ENCODE measurements around the gene SORCS1. TPM values are rescaled to one million over a fixed set of nuclear protein-coding genes. Genes with fewer than 3 reads are reported as not detected.

The SORCS1 gene
- total RNA-seq, 1 experiment from 2014 or later, result not detected

GRCh38 chr10:106608066-106608465, 556.4 kb downstream of the SORCS1 start:
- no peak overlapping the region for H2AFZ ChIP-seq (ENCODE audit: low read depth, low read length, poor library complexity, severe bottlenecking)
- no peaks in the 10 kb centered on the region for H3K36me3 ChIP-seq (ENCODE audit: control insufficient read depth in 1 of 2, insufficient read depth in 2 of 2, low read length in 2 of 2)
- DNase-seq (ENCODE audit: low read depth, low spot score) (no peak), ATAC-seq (no peak)
- TF ChIP-seq MAX (IDR thresholded peaks at IDR 0.05) (no peak), EGR1 (IDR thresholded peaks at IDR 0.05; ENCODE audit: low read depth) (no peak), JUND (IDR thresholded peaks at IDR 0.05) (no peak), RAD21 (IDR thresholded peaks at IDR 0.05; ENCODE audit: low read depth) (no peak)
- no peaks in the 10 kb centered on the region for H3K9me2 ChIP-seq (ENCODE audit: insufficient read depth)
- no peak overlapping the region for H3K9ac ChIP-seq (ENCODE audit: low read length)
- RAD21 ChIA-PET (ENCODE audit: low non-redundant PET in 1 of 2, low total read pairs in 2 of 2, uncharacterized antibody in 2 of 2, unreplicated experiment in 2 of 2), result no interaction called here
- H3K4me3 ChIP-seq (replicated peaks in 1 of 2; ENCODE audit: low read depth in 1 of 2, low read length in 2 of 2), result no peak overlapping the region
- intact Hi-C loops (cut with micrococcal nuclease), result no loop called here
- H3K4me1 ChIP-seq (ENCODE audit: control insufficient read depth in 1 of 2, insufficient read depth in 2 of 2, low read length in 2 of 2), result no peaks in the 10 kb centered on the region
- no TSS peak for BruUV-seq (replicated peaks)
- CTCF ChIA-PET, result no interaction called here
- POLR2A ChIA-PET, result no interaction called here
- H4K20me1 ChIP-seq (ENCODE audit: insufficient read depth), result no peaks in the 10 kb centered on the region
- no peak overlapping the region for H3K4me2 ChIP-seq (ENCODE audit: low read length)
- no peaks in the 10 kb centered on the region for H3K79me2 ChIP-seq (ENCODE audit: insufficient read depth, low read length)
- H3K9me3 ChIP-seq (ENCODE audit: control insufficient read depth in 1 of 2, insufficient read depth in 1 of 2, low read depth in 1 of 2, low read length in 2 of 2), result peaks cover 24 to 29% of the 10 kb centered on the region in 2 experiments; a peak in 2 of 4 replicates
- no peaks in the 10 kb centered on the region for H3K27me3 ChIP-seq (ENCODE audit: insufficient read depth, low read length)
- no peak overlapping the region for H3K27ac ChIP-seq (ENCODE audit: low read depth, low read length)

- ChIA-PET POLR2A (no interaction called here), CTCF (no interaction called here), RAD21 (ENCODE audit: low non-redundant PET in 1 of 2, low total read pairs in 2 of 2, uncharacterized antibody in 2 of 2, unreplicated experiment in 2 of 2) (no interaction called here)
- H3K4me3 ChIP-seq (replicated peaks in 1 of 2; ENCODE audit: low read depth in 1 of 2, low read length in 2 of 2), result no peak overlapping the region
- ATAC-seq (no peak), DNase-seq (ENCODE audit: low read depth, low spot score) (no peak)
- no peaks in the 10 kb centered on the region for H3K36me3 ChIP-seq (ENCODE audit: control insufficient read depth in 1 of 2, insufficient read depth in 2 of 2, low read length in 2 of 2)
- no peaks in the 10 kb centered on the region for H3K4me1 ChIP-seq (ENCODE audit: control insufficient read depth in 1 of 2, insufficient read depth in 2 of 2, low read length in 2 of 2)
- peaks cover 25 to 40% of the 10 kb centered on the region in 2 experiments; a peak in 3 of 4 replicates for H3K9me3 ChIP-seq (ENCODE audit: control insufficient read depth in 1 of 2, insufficient read depth in 1 of 2, low read depth in 1 of 2, low read length in 2 of 2)
- H3K4me2 ChIP-seq (ENCODE audit: low read length), result no peak overlapping the region
- no peaks in the 10 kb centered on the region for H3K79me2 ChIP-seq (ENCODE audit: insufficient read depth, low read length)
- intact Hi-C loops (cut with micrococcal nuclease), result no loop called here
- H3K27me3 ChIP-seq (ENCODE audit: insufficient read depth, low read length), result no peaks in the 10 kb centered on the region
- no TSS peak for BruUV-seq (replicated peaks)
- no peak overlapping the region for H2AFZ ChIP-seq (ENCODE audit: low read depth, low read length, poor library complexity, severe bottlenecking)
- H3K9ac ChIP-seq (ENCODE audit: low read length), result no peak overlapping the region
- H3K27ac ChIP-seq (ENCODE audit: low read depth, low read length), result no peak overlapping the region
- H3K9me2 ChIP-seq (ENCODE audit: insufficient read depth), result no peaks in the 10 kb centered on the region
- no peaks in the 10 kb centered on the region for H4K20me1 ChIP-seq (ENCODE audit: insufficient read depth)
- no peak for TF ChIP-seq JUND (IDR thresholded peaks at IDR 0.05)
- TF ChIP-seq, protein P1, sequence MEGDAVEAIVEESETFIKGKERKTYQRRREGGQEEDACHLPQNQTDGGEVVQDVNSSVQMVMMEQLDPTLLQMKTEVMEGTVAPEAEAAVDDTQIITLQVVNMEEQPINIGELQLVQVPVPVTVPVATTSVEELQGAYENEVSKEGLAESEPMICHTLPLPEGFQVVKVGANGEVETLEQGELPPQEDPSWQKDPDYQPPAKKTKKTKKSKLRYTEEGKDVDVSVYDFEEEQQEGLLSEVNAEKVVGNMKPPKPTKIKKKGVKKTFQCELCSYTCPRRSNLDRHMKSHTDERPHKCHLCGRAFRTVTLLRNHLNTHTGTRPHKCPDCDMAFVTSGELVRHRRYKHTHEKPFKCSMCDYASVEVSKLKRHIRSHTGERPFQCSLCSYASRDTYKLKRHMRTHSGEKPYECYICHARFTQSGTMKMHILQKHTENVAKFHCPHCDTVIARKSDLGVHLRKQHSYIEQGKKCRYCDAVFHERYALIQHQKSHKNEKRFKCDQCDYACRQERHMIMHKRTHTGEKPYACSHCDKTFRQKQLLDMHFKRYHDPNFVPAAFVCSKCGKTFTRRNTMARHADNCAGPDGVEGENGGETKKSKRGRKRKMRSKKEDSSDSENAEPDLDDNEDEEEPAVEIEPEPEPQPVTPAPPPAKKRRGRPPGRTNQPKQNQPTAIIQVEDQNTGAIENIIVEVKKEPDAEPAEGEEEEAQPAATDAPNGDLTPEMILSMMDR (IDR thresholded peaks at IDR 0.05 in 2 of 3, conservative IDR thresholded peaks at IDR 0.05 in 1 of 3; ENCODE audit: borderline replicate concordance in 1 of 3, insufficient read depth in 1 of 3, low read depth in 2 of 3, low read length in 2 of 3), result no peak
- TF ChIP-seq, protein P2, sequence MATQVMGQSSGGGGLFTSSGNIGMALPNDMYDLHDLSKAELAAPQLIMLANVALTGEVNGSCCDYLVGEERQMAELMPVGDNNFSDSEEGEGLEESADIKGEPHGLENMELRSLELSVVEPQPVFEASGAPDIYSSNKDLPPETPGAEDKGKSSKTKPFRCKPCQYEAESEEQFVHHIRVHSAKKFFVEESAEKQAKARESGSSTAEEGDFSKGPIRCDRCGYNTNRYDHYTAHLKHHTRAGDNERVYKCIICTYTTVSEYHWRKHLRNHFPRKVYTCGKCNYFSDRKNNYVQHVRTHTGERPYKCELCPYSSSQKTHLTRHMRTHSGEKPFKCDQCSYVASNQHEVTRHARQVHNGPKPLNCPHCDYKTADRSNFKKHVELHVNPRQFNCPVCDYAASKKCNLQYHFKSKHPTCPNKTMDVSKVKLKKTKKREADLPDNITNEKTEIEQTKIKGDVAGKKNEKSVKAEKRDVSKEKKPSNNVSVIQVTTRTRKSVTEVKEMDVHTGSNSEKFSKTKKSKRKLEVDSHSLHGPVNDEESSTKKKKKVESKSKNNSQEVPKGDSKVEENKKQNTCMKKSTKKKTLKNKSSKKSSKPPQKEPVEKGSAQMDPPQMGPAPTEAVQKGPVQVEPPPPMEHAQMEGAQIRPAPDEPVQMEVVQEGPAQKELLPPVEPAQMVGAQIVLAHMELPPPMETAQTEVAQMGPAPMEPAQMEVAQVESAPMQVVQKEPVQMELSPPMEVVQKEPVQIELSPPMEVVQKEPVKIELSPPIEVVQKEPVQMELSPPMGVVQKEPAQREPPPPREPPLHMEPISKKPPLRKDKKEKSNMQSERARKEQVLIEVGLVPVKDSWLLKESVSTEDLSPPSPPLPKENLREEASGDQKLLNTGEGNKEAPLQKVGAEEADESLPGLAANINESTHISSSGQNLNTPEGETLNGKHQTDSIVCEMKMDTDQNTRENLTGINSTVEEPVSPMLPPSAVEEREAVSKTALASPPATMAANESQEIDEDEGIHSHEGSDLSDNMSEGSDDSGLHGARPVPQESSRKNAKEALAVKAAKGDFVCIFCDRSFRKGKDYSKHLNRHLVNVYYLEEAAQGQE (IDR thresholded peaks at IDR 0.05; ENCODE audit: low read depth), result no peak
- no peak for TF ChIP-seq EZH2 (IDR thresholded peaks at IDR 0.05)
- TF ChIP-seq POLR2AphosphoS5 (IDR thresholded peaks at IDR 0.05; ENCODE audit: low read depth, low read length), result no peak
- TF ChIP-seq, protein P3, sequence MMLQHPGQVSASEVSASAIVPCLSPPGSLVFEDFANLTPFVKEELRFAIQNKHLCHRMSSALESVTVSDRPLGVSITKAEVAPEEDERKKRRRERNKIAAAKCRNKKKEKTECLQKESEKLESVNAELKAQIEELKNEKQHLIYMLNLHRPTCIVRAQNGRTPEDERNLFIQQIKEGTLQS (IDR thresholded peaks at IDR 0.05), result no peak
- no peak for TF ChIP-seq TCF7L2 (IDR thresholded peaks at IDR 0.05; ENCODE audit: borderline replicate concordance, extremely low read depth, insufficient read depth, insufficient read length)
- TF ChIP-seq POLR2A (IDR thresholded peaks at IDR 0.05; ENCODE audit: borderline replicate concordance, extremely low read depth, insufficient read depth, insufficient read length), result no peak
- TF ChIP-seq RAD21 (IDR thresholded peaks at IDR 0.05; ENCODE audit: low read depth), result no peak
- TF ChIP-seq EGR1 (IDR thresholded peaks at IDR 0.05; ENCODE audit: low read depth), result no peak
- no peak for TF ChIP-seq SIN3A (IDR thresholded peaks at IDR 0.05; ENCODE audit: low read depth)
- no peak for TF ChIP-seq YY1 (IDR thresholded peaks at IDR 0.05; ENCODE audit: extremely low read depth, insufficient replicate concordance, low read depth, low read length)
- no peak for TF ChIP-seq MAX (IDR thresholded peaks at IDR 0.05)
Observed at GRCh38 chr10:106595281-106595680, 569.2 kb downstream of the SORCS1 start.

All from HCT116 (cell line).